ENCODE results near the gene B3GLCT.
"Not testable (repeated sequence)": the region's sequence is repeated elsewhere in the genome, so short reads cannot be mapped to it uniquely, and the experiment has no call there.

B3GLCT gene

DNA sequence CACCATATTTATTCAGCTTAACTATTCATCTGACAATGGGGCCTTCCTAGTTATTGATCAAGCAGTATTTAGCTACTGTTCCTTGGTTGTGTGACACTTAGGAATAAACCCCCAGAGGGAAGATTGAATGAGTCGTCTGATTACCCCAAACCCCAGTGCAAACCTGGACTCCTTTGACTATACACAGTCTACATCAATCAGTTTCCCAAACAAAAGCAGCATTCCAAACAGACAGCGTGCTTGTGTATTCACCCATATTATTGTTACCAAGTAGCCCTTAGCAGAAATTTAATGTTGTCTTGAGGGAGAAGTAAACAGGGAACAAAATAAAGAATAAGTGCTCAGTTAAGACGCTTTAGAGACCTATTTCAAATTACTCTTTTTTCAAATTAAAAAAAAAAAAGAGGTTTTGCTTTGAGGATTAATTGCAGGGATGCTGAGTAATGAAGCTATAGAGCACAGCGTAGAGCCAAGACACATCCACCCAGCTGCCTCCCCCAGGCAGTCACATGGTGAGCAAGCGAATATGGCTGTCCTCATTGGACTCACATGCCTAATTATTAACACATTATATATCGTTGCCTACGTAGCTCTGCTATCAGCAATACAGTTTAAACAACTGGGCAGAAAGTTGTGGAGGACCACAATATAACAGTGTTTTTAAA lies 14.7 kb upstream of the B3GLCT start:
- DNase-seq: no peak

DNA sequence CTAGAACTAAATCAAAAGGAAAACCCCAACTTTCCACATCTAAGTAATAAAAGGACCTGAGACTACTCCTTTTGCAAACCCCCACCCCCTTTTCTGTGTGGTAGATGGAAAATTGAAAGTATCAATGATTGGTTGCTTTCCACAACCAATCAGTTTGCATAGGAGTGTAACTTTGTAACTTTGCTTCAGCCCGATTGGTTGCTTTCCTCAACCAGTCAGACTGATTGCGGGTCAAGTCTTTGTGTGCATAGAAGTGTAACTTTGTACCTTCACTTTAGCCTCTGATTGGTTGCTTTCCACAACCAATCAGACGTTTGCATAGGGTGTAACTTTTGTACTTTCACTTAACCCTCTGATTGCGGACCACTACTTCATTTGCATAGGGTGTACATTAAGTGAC lies 8.0 kb upstream of the B3GLCT start:
- no peak for DNase-seq

DNA sequence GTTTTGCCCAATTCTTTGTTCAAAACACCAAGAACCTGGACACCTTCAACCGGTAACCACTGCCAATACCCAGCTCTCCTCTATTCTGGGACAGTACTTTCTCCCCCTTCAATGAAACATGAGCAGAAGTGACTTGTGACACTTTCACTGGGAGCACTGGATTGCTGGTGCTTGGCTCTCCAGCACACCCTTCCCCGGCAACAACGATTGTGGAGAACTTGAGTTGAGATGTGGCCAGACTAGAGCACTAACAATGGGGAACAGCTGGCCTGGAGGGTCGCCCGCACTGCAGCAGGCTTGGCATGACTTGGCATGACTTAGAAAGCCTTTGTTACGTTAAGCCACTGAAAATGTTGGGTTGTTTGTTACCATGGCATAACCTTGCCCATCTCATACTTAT lies 7.5 kb upstream of the B3GLCT start:
- no peak for DNase-seq

DNA sequence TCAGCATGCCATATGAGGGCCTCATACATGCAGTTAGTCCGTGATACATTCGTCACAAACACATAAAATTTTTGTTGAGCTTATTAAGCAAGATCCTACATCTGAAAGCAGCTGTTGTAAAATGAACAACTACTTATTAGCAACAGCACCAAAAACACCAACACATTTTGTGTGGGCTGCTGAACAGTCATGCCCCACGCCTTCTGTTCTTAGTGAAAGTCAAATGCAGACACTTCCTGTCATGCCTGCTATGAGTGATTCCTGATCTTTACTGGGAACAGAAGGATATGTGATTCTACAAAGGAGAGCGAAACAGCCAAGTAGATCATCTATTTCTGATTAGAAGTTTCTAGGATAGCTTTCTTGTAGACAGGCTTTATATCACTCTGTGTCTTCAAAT lies 4.2 kb upstream of the B3GLCT start:
- DNase-seq: no peak

DNA sequence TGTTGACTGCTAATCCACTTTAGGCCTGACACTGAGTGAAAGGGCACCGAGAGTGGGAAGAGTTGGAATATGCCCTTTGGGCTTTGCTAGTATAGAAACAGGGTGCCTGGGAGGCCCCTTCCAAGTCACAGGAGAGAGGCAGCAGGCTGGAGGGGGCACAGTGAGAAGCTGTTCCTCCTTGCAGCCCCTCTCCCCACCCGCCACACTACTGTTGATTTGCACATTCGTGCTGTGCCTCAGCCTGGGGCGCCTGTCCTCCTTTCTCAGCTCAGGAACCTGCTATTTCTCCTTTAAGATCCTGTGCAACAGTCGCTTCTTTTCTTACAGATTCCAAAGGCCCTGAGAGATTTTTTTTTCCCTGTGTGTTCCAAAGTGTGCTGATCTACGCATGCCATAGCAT lies 2.8 kb upstream of the B3GLCT start:
- no peak for DNase-seq

DNA sequence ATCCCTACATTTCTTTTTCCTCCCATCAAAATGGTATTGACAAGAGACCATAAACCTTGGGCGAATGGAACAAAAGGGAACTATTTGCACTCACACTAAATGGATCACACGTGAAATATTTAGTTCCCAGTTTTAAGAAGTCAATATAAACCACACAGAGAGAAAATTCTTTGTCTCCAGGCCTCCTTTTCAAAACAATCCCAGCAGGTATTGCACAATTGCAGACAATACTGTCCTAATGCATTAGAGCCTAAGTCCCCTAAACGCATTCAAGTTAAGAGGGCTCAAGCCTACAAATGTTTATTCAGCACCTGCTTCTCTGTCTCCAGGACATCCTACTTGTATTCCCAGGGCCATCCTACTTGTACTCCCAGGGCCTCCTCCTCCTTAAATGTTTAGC lies 1.3 kb upstream of the B3GLCT start:
- DNase-seq: no peak

DNA sequence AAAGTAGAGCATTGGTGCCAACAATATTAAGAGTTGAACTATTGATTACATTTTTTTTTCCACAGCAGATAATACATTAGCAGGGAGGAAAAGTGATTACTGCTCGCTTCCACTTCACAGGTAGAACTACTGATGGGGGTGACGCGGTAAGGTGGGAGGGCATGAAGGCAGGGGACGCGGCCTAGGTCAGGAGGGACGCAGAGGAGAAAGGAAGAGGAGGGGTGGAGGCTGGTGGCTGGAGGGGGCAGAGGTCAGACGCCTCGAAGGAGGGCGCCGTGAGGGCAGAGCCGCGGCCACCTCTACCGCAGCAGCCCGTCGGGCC lies 287 bp upstream of the B3GLCT start:
- no peak for DNase-seq

DNA sequence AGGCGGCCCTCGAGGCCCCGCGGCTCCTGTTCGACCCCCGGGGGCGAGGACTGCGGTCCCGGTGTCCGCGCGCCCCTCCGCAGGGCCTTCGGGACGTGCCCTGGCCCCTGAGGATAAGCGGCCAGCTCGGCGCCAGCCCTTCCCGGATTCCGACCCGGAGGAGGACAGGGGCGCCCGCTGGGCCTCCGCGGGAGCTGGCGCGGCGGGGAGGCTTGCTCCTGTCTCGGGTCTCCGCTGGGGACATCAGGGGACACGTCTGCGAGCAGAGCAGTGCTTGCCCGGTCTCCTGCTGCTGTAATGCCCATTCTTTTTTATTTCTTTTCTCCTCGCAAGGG lies 829 bp downstream of the B3GLCT start:
- DNase-seq: peak; percentile 44

DNA sequence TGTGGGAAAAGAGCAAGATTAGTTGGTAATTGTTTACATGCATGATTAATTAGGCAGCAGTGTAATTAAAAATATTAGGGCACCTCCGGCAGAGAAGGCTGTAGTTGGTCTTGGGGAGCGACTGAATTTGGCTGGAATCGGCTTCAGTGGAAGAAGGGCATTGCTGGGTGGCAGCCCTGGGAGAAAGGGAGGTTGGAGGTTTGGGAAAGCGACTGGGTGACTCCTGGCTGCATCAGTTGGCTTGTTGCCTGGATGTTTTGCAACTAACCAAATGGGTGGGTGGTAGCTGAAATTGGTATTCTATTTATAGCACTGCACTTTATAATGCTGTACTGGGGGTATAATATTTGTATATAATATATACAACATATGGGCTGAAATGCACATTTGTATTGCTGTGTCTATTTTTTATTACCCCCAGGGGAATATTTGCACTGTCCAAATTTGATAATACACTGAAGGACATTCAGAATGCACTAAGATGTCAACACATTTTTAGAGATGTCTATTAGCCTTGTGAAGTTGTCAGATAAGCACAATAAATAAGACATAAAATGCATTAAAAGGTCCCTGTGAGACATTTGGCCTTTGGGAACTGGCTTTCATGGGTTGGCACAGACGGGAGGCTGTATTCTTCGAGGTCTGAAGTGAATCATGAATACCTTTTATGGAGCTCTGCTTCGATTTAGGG lies 1.7 kb downstream of the B3GLCT start:
- no peak for DNase-seq

DNA sequence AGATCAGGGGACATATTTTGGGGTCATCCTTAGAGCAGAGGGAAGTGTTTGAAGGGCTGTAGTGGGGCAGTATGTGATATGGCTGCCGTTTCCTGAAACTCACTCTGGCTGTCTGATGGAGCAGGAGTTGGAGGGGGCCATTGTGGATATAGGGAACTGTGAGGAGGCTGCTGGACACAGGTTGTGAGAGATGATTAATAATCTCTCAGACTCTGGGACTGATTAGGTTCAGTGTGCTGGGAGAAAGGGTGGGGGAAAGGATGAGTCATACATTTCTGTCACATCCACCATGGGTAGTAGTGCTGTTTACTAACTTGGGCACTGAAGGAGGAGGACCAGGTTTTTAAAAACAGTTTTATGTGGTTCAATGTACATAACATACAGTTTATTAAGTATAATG lies 4.8 kb downstream of the B3GLCT start:
- peak; percentile 51 for DNase-seq

DNA sequence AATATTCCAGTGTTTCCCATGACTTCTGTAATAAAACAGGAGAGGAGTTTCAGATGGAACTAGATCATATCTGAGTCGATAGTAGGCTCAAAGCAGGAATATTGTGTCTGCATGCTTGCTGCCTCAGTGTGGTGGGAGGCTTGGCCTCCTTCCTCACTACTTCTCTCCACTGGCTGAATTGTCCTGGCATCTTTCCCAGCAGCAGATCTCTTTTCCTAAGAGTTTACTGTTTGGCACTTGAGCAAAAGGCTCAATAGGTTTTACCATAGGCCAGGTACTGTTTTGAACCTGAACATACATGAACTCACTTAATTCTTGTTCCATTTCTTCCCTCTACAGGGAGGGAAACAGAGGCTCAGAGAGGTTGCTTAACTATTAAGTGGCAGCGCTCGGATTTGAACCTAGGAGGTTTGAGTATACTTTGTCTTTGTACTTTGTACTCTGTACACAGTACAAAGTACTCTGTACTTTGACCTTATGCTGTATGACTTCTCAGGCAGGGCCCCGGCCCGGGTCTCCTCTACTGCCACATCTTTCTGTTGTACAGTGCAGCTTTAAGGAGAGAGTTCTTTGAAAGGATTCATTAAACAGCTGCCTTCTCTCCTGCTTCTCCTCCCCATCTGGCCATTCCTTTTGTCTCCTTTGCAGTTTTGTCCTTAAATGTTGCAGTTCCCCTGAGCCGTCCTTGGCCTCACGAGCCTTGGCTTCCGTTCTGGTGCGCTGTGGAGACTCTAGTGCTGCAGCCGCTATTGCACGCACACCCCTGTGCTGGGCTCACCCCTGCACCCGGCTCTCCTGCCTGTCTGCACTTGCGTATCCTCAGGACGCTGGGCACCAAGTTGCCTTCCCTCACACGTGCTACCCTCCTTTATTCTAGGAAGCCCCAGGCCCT lies 8.1 kb downstream of the B3GLCT start:
- DNase-seq: no peak

DNA sequence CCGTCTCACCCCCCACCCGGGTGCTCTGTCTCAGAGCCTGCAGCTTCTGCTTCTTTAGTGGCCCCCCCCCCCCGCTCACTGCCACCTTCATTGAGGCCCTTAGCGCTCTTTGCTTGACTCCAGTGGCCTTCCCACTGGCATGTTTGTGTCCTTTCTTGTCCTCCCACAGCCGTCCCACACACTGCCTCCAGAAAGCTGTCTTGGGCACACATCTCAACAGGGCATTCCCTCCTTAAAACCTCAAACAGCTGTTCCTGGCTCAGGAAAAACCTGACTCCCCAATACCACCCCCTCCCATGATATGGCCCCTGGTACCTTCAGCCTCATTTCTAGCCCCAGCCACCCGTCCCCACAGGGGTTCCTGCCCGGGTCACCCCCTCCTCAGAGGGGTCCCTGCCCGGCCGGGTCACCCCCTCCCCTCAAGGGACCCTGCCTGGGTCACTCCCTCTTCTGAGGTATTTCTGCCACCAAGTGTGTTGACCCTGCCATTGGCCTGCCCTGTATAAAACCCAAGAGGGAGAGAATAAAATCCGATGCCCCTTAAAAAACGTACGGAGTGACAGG lies 8.9 kb downstream of the B3GLCT start:
- no peak for DNase-seq

DNA sequence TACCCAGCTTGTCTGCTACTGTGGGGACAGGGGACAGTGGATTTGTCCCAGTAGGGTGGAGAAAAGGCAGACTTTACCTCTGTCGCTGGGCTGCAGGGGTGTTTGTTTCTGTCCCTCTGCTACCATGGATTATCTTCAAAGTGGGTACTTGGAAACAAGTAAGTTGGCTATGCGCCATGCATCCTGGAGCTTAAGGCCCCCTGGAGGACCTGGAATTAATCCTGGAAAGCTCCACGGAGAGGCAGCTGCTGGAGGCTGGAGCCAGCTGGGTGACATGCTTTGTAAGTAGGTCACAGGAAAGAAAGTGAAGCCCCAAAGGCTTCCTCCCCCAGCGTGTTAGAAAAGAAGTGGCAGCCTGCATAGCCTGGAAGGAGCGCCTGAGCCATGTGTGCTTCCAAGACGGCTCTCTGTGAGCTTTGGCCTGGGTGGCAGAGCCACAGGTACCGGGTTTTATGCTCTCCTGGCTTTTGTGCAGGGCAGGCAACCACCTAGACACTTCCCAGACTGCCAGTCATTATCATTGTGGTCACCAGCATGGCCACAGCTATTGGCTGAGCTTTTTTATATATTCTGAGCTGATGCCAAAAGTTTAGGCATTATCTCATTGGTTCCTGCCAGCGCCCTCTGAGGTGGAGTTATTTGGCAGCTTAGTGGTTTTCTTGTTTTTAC lies 9.5 kb downstream of the B3GLCT start:
- no peak for DNase-seq

DNA sequence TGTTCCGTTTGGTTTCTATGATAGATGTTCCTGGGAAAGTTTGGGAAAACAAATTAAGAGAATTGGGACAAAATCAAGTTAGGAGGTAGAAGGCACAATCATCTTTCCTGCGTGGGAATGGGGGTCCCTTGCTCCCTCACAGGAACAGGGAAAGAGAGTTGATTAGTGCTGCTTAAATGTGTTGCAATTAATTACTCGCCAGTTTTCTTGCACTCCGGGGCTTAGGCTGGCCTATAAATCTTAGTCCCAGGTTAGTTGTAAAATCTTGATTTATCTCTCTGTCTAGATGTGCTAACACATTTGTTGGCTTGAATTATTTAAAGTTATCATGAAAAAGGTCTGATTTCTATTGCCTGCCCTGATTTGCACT lies 10.1 kb downstream of the B3GLCT start:
- no peak for DNase-seq

DNA sequence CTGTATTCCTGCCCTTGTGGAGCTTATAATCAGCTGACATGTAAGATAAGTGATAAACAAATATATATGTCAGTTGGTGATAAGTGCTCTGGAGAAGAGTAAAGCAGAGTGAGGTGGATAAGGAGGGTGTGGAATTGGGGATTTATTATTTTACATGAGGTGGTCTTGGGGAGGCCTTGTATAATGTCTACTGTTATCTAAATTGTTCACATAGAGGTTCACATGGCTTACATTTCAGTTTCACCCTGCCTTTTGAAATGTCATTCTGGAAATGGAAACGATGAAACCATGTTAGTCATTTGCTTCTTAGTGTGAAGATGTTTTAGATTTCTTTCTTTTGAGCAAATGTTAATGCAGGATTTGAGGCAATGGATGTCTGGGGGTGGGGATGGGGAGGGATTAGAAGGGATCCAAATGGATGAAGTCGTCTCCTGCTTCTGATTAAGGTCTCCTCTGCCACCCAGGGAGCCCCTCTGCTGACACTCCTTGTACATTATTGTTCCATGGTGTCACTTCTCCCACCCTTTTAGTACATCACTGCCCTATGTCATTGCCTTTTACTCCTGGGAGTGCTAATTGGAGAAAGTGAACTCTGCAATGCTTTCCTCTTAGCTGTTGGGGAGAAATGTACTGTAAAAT lies 14.0 kb downstream of the B3GLCT start:
- no peak for DNase-seq

DNA sequence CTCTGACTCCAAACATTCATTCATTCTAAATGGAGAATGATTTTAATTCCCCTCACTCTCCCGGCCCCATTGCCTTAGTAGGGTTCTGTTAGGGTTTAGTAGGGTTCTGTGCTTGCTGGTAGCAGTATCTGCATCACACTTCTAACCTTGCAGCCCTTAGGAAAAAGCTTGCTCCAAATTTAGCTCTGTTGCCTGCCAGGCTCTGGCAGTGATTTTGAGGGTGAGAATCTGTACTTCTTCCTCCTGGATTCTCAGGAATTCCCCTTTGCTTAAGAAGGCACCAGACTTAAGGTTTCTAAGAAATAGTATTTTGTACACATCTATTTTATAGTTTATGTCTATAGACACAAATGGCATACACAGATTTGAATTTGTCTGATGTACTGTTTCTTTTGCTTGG lies 14.7 kb downstream of the B3GLCT start:
- no peak for DNase-seq

DNA sequence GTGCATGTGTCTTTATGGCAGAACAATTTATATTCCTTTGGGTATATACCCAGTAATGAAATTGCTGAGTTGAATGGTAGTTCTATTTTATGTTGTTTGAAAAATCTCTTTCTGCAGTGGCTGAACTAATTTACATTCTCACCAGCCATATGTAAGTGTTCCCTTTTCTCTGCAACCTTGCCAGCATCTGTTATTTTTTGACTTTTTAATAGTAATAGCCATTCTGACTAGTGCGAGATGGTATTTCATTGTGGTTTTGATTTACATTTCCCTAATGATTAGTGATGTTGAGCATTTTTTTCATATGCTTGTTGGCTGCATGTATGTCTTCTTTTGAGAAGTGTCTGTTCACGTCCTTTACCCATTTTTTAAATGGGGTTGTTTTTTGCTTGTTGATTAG lies 17.1 kb downstream of the B3GLCT start:
- DNase-seq: not testable (repeated sequence)

DNA sequence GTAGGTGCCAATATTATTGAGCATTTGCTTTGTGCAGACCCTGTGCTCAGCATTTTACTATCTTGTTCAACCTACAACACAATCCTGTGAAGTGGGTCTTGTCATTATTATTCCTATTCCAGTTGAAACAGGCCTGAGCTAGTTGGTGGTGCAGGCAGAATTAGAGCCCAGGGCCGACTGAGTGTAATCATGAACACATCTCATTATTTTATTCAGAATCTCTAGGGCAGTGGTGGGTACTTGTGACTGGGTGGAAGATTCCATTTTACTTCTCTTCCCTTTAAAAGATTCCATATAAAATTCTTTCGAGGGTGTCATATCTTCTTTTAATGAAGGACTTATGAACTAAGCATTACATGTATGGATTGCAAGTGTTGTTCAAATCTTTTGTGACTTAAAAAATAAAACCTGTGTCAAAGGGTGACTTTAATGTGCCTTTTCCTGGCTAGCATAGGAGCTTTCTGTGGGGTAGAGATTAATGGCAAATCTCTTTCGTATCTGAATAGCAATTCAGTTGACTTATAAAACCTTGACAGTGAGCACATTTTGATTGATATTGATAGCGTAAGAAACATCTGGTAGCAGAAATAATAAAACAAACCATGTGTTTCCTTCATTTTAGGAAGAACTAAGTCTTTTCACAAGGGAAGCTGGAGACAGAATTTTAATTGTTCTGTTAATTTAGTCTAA lies 20.3 kb downstream of the B3GLCT start:
- DNase-seq: no peak

DNA sequence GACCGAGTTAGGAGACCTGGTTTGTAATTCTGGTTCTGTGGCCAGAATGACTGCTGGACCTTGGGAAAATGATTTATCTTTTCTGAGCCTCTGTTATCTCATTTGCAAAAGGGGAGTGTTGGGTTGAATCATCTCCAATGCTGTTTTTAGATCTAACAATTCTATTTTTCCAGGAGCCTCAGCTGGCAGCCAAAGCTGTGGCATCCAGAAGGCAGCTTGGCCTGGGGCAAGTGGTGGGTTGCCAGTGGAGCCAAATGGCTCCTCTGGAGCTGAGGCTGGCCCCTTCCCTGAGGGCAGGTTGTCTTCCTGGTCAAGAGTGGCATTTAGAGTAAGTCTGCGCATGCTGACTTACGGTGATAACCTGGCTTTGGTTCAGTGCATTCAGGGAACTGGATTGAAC lies 21.3 kb downstream of the B3GLCT start:
- no peak for DNase-seq

DNA sequence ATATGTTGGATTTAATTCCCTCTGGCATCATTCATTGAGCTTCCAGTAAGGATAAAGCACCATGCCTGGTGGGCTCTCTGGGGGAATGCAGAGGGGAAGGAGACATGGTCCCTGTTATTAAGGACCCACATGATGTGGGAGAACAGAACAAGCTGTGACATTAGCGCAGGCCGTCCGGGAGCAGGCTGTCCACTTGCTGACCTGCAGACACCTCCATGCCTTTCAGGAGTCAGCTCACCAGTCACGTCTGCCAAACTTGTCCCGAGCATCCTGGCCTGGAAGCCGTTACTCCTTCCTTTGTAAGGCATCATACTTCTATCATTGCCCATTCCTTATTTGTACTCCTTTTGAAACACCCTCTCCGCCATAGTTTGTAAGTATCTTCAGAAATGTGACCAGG lies 23.4 kb downstream of the B3GLCT start:
- no peak for DNase-seq

DNA sequence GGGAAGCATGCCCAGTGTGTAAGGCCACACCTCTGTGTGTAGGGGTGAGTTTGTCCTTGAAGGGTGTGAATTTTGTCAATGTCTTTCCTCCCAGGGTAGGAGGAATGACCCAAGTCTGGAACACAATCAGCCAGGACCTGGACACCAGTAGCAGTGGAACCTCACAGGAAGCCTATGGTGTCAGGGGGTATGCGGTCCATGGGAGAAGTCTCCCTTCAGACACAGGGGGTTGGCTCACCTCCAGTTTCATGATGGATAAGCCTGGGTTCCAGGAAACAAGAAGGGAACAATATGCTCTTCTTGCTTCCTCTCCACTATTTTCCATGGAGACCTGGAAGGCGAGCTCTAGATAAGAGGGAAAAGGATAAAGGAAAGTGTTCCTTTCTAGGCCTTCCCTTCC lies 23.9 kb downstream of the B3GLCT start:
- DNase-seq: no peak

DNA sequence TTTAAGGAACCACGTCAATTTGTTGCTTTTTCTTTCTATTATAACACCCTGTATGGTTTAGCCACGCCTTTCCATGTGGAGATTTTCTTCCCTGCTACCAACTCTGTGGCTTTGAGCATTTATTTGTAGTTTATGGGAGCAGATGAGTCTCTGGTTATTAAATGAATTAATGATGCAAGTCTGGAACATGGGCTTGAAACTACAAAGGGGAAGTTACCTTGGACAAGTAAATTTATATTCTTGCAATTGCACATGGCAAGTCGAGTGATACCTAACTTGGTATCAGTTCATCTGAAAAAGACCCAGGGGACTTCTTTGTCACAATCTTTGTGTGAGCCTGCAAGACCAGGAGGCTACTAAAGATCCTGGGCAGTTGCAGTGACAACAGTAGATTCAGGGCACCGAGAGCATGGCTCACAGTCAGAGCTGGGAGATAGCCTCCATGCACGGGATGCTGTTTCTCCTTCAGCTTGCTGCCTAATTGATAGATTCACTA lies 24.4 kb downstream of the B3GLCT start:
- no peak for DNase-seq

All from activated CD4-positive, alpha-beta T cell treated with anti-CD3 and anti-CD28 coated beads, Interleukin-2, Interleukin-6, amounts not matched to agents 100 ng/mL and 50 ng/mL, durations not matched to agents 16 hours and 8 hours (primary cell).